Adrenal gland (tissue), 12 donors: Measurements from ENCODE around the gene CPD. TPM values are rescaled to one million over a fixed set of nuclear protein-coding genes. Genes with fewer than 3 reads are reported as not detected.
A peak's percentile ranks its signal among the peaks of the same experiment; 100 is the strongest.

ENCODE experiments used
- DNase-seq, 7 donors: peaks; one replicate each; pipeline ENCODE4 v3.0.0-alpha.2; 2019 to 2020
- H3K27ac ChIP-seq, 5 donors: fragments of 200-600 bp; sonication (generic) in 4 of 5; 1 replicate in 3 of 5; 2 replicates in 2 of 5; pipeline versions ENCODE4 v1.5.1 to v1.8.0; 2016 to 2020; ENCODE audit warnings: mild to moderate bottlenecking in 1 of 5
- H3K27me3 ChIP-seq: fragments of 200-600 bp; 2 replicates; pipeline ENCODE4 v1.8.0; 2021
- H3K36me3 ChIP-seq, 2 donors: fragments of 200-600 bp; replicated peaks in 1 of 2; 1 replicate in 1 of 2; 2 replicates in 1 of 2; pipeline versions ENCODE4 v1.5.1 to v1.8.0; 2018 to 2022
- H3K4me1 ChIP-seq, 2 donors: fragments of 200-600 bp; replicated peaks in 1 of 2; 1 replicate in 1 of 2; 2 replicates in 1 of 2; pipeline versions ENCODE4 v1.5.1 to v1.8.0; 2018 to 2021
- H3K4me3 ChIP-seq, 4 donors: fragments of 200-600 bp; sonication (generic) in 3 of 4; one replicate each; pipeline ENCODE4 v1.5.1; 2016 to 2018
- H3K9me3 ChIP-seq, 3 donors: fragments of 200-600 bp; sonication (generic) in 1 of 3; replicated peaks in 1 of 3; 1 replicate in 2 of 3; 2 replicates in 1 of 3; pipeline versions ENCODE4 v1.5.1 to v1.8.0; 2016 to 2021
- POLR2A ChIP-seq, 2 donors: fragments of 450-650 bp; IDR thresholded peaks; one replicate each; pipeline ENCODE4 v1.6.1; 2017; ENCODE audit warnings: antibody characterized with exemption in 2 of 2, mild to moderate bottlenecking in 2 of 2, moderate library complexity in 1 of 2
- WGBS, 4 donors: extraction: QIAGEN DNeasy Blood & Tissue Kit in 2 of 4; methylation state at CpG; one replicate each; pipeline versions ENCODE4 v1.1.5 to v1.1.7; 2013 to 2017; 5-methylcytosine and 5-hydroxymethylcytosine counted together
- intact Hi-C, 2 donors: fragments of 100-400 bp; cut with DNase I; formaldehyde crosslinking; loops; one replicate each; pipeline versions ENCODE4 v1.14.1 to v1.15.0; 2022 to 2023
- polyA plus RNA-seq, 3 donors: library from polyadenylated mRNA; stranded (reverse); fragments of 200-250 nt in 2 of 3; fragments of 350-450 nt in 1 of 3; fragmentation: Illumina TruSeq in 1 of 3; extraction: RNeasy Lipid Tissue Mini Kit (QIAGEN cat#74804) in 1 of 3; gene quantifications; one replicate each; pipeline ENCODE4 v1.2.3, GENCODE V29; 2013 to 2014
- small RNA-seq, 2 donors: library from RNA; depleted of rRNA; stranded (forward); fragments of <200 nt; gene quantifications; one replicate each; pipeline ENCODE3, GENCODE V24; 2016
- total RNA-seq, 9 donors: library from RNA; depleted of rRNA in 4 of 9; stranded (reverse); fragments of >200 nt in 4 of 9; fragments of 120-200 nt in 1 of 9; fragmentation: NEBNext Ultra II Directional in 1 of 9; extraction: Animal tissue kit (Norgen Biotek cat#: 25700) in 1 of 9; gene quantifications; one replicate each; pipeline versions ENCODE4 v1.1.0 to v1.2.4, GENCODE V29; 2013 to 2023
- TF ChIP-seq, protein P1 (sequence below), 6 experiments: fragments of 450-650 bp in 4 of 6; fragments of 200-600 bp in 2 of 6; sonication (generic) in 1 of 6; IDR thresholded peaks; 1 replicate in 5 of 6; 2 replicates in 1 of 6; pipeline versions ENCODE4 v1.5.1 to v1.8.0; 2016 to 2021; ENCODE audit warnings: antibody characterized with exemption in 6 of 6, mild to moderate bottlenecking in 2 of 6, moderate library complexity in 1 of 6
- donor health status: healthy with polysubstance abuse.
- donor health status: Bipolar disorder and iron deficiency.
- donor health status: DM: yes; HTN: yes; CAD: no.
- donor health status: DM: no; HTN: no; CAD: no.
- donor health status: DM: no; HTN: no; CAD: no.
- donor health status: DM: yes; HTN: yes; CAD: no.

CPD gene
- total and polyA plus RNA-seq, 12 donors: 4.2 to 52.8 (median 33.0) TPM

DNA sequence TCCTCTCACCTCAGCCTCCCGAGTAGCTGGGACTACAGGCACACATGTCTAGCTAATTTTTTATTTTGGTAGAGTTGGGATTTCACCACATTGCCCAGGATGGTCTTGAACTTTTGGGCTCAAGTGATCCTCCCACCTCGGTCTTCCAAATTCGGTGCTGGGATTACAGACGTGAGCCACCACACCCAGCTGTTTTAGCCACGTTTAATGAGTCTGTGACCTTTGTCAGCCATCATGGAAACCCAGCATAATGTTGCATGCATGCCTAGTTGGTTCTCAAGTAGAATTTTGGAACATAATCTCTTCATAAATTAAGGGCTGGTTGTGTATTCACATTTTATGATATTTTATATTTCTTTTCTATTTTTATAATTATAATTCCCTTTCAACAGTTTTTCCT lies 140.4 kb downstream of the CPD start:
- H3K9me3 ChIP-seq: no peaks in the 10 kb centered on the region

More for the DNA sequence above, 140.4 kb downstream of the CPD start:
- peaks cover 0 to 19% of the 10 kb centered on the region in 2 donors for H3K4me1 ChIP-seq
- H3K4me3 ChIP-seq: no peak overlapping the region
- H3K27me3 ChIP-seq: no peaks in the 10 kb centered on the region
- no peak for DNase-seq
- peak overlapping the region in 1 of 5 donors; percentile 19 for H3K27ac ChIP-seq
- TF ChIP-seq, protein P1, sequence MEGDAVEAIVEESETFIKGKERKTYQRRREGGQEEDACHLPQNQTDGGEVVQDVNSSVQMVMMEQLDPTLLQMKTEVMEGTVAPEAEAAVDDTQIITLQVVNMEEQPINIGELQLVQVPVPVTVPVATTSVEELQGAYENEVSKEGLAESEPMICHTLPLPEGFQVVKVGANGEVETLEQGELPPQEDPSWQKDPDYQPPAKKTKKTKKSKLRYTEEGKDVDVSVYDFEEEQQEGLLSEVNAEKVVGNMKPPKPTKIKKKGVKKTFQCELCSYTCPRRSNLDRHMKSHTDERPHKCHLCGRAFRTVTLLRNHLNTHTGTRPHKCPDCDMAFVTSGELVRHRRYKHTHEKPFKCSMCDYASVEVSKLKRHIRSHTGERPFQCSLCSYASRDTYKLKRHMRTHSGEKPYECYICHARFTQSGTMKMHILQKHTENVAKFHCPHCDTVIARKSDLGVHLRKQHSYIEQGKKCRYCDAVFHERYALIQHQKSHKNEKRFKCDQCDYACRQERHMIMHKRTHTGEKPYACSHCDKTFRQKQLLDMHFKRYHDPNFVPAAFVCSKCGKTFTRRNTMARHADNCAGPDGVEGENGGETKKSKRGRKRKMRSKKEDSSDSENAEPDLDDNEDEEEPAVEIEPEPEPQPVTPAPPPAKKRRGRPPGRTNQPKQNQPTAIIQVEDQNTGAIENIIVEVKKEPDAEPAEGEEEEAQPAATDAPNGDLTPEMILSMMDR (IDR thresholded peaks at IDR 0.05): no peak
- no peak for TF ChIP-seq POLR2A (IDR thresholded peaks at IDR 0.05)
- 75 to 85% (median 80%) methylated on average over 5 of the region's 5 CpGs for WGBS, 4 donors
- peaks cover 0 to 10% of the 10 kb centered on the region in 2 donors for H3K36me3 ChIP-seq
- intact Hi-C loops: no loop called here

Small RNA genes lying within 50 kb of the gene (small RNA-seq; reads per million reads assigned to genes)
- gene RF00019: 0 reads per million in 2 donors
- gene RNU6-990P: 0 reads per million in 2 donors

Other genes starting within 250 kb of the CPD start
- gene SLC6A4, start 143.2 kb upstream of the CPD start, total RNA-seq: under 1 TPM in 6 of 9 donors, not detected in 3; 0.03 to 0.67 (median 0.25) TPM
- under 1 TPM; 0.05 to 0.13 (median 0.08) TPM for gene SLC6A4, start 143.2 kb upstream of the CPD start, polyA plus RNA-seq
- 10 to 100 TPM; 13.9 to 41.7 (median 20.0) TPM for gene BLMH, start 87.0 kb upstream of the CPD start, total RNA-seq
- 10 to 100 TPM; 12.1 to 18.1 (median 13.4) TPM for gene BLMH, start 87.0 kb upstream of the CPD start, polyA plus RNA-seq
- not detected for gene TMIGD1, start 44.9 kb upstream of the CPD start, total RNA-seq
- not detected for gene TMIGD1, start 44.9 kb upstream of the CPD start, polyA plus RNA-seq
- gene GOSR1, start 98.5 kb downstream of the CPD start, total RNA-seq: 10 to 100 TPM; 29.6 to 96.0 (median 50.2) TPM
- gene GOSR1, start 98.5 kb downstream of the CPD start, polyA plus RNA-seq: 10 to 100 TPM; 15.4 to 71.1 (median 21.3) TPM